ENCODE results near the gene TCOF1.

The TCOF1 gene

DNA sequence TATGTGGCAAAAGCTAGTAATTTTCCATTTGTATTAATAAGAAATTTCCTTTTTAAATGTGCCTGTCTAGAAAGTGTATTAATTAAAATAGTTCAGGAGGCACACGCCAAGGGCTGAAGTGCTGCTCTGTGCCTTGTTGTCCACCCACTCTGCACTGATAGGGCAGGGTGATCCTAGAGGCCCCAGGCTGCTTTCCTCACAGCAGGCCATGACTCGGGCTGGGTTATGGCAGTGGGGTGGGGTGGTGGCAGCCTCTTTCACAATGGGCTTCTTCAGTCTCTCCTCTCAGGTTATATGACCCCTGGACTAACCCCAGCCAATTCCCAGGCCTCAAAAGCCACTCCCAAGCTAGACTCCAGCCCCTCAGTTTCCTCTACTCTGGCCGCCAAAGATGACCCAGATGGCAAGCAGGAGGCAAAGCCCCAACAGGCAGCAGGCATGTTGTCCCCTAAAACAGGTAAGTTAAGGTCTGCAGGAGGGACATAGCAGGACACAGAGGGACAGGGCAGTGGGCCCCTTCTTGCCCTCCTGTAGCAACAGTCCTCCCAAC, 35.7 kb downstream of the TCOF1 start:
- no peak for DNase-seq

DNA sequence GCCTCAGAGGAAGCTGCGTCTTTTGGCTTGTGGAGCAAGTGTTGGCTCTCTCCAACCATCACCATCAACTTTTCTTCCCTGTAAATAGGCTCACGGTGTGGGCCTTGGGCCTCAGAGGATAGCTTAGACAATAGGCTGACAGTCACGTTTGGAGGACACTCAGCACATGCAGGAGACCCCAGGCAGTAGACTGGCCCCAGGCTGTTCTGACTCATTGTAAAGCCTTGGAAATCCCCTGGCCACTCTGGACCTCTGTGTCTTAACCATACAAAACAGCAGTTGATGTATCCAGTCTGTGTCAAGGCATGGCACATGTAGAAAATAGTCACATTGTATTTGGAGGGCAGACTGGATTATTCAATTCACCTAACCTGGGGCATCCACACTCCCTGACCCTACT, 36.6 kb downstream of the TCOF1 start:
- DNase-seq: no peak

DNA sequence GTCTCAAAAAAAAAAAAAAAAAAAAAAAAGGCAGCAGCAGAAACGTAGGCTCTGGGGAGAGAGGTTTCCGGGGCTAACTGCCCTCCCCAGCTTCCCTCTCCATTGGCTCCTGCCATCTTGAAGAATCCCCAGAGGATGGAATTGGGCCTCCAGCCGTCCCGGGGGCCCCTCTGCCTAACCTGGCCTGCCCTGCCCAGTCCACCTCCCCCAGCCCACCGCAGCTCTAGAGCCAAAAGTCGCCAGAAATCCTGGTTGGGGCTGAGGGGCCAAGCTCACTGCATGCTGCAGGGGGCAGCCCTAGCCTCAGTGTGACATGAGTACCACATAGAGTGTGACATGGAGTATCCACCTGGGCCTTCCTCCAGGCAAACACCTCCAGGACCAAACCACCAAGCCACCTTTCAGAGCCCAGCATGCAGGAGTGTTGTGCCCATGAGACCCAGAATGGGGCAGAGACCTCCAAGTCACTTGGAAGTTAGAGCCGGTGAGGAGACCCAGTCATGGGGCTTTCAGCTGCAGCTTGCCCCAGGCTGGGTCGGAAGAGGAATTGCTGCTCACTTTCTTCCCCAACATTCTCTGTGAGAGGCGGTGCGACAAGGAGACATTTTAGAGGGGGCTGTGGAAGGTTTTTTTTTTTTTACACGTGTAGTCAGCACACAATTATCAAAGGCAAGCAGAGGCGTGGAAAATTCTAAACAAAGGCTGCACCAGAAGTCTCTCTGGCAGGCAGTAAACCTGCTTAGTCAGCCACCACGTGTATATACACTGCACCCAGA, 37.6 kb downstream of the TCOF1 start:
- DNase-seq: no peak

DNA sequence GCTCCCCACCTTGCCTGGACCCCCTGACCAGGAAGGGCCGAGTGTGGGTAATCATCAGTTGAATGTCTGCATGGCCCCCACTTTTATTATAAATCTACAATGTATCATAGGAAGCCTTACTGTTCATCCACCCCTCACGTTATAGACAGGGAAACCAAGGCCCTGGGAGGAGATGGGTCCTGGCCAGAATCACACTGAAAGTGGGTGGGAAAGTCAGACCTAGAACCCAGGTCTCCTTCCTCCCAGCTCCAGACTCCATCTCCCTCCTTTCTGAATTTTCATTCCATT, 38.1 kb downstream of the TCOF1 start:
- DNase-seq: no peak

DNA sequence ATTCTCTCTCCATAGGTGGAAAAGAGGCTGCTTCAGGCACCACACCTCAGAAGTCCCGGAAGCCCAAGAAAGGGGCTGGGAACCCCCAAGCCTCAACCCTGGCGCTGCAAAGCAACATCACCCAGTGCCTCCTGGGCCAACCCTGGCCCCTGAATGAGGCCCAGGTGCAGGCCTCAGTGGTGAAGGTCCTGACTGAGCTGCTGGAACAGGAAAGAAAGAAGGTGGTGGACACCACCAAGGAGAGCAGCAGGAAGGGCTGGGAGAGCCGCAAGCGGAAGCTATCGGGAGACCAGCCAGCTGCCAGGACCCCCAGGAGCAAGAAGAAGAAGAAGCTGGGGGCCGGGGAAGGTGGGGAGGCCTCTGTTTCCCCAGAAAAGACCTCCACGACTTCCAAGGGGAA, 38.8 kb downstream of the TCOF1 start:
- no peak for DNase-seq

DNA sequence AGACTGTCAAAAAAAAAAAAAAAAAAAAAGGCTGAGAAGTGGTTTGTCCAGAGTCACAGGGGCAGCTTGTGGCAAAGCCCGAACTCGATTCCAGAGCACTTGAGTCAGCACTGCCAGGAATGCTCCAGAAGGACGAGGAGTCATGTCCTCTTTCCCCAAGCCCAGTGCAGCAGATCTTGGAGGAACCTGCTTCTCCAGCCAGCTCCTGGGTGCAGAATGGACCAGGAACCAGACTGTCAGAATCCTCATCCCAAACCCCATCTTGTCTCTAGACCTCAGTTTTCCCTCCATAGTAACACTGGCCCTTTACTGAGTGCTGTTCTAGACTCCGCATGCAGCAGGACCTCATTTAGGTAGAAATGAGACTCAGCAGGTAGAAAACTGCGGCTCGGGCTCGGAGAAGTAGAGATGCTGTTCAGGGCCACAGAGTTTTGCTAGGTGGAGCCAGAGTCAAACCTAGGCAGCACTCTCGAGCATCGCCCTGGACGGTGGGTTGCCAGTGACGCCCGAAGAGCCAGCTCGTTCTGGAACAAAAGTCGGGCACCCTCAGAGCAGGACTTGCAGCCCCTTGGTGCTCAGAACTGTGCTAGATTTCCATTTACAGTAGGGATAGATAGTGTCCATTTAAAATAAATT, 39.8 kb downstream of the TCOF1 start:
- DNase-seq: no peak

DNA sequence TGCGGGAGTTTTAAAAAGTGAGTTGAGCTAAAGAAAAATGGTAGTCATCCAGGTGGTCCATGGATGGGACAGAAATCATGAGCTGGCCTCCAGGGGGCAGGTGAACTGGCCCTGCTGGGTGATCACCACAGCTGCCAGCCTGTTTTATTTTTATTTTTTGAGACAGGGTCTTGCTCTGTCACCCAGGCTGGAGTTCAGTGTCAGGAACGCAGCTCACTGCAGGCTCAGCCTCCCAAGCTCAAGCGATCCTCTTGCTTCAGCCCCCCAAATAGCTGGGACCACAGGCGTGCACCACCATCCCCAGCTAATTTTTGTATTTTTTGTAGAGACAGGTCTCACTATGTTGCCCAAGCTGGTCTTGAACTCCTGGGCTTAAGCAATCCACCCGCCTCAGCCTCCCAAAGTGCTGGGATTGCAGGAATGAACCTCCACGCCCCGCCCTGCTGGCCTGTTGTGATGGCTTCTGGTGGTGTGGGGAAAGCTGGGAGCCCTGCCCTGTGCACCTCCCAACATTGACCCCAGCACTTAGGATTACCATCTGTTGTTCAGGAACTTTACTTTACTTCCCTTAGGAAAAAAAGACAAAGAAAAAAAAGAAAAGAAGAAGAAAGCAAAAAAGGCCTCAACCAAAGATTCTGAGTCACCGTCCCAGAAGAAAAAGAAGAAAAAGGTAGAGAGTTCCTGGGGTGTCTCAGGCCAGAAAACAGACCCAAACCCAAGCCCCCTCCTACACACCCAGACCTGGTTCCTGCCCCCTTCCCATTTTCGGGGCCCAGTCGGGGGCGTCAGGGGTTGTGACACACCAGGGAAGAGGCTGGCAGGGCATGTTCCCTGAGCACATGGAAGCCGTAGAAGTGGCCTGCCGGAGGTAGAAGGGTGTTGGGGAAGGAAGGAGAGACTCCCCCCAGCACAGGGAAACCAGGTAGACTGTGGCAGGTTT, 40.6 kb downstream of the TCOF1 start:
- no peak for DNase-seq

DNA sequence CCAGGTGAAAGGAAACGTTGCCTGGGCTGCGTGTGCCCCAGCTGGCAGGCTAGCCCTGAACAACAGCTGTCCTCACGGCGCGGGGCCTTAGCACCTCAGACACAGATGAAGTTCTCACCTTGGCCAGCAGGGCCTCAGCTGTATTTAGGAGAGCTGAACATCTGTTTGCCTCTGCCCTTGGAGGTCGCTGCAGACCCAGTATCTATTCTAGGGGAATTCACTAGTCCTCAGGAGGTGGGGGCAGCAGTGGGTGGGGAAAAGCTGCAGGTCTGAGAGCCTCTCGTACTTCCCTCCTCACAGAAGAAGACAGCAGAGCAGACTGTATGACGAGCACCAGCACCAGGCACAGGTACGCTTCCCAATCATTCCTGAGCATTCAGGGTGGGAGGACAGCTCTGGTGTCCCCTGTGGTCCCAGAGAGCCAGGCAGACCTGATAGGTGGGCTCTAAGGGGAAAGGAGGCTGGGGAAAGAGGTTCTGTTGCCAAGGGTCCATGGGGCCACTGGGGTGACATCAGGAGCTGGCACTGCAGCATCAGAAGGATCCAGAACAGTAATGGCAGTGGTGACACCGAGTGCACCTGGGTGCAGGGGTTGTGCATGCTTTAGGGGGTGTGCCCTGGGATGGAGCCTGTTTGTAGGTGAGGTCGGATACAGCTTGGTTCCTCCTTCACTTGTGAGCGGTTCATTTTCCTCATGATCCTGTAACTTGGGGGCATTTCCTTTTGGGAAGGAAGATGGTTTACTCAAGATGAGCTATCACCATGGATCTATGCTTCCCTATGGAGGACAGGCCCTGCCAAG, 41.4 kb downstream of the TCOF1 start:
- no peak for DNase-seq

DNA sequence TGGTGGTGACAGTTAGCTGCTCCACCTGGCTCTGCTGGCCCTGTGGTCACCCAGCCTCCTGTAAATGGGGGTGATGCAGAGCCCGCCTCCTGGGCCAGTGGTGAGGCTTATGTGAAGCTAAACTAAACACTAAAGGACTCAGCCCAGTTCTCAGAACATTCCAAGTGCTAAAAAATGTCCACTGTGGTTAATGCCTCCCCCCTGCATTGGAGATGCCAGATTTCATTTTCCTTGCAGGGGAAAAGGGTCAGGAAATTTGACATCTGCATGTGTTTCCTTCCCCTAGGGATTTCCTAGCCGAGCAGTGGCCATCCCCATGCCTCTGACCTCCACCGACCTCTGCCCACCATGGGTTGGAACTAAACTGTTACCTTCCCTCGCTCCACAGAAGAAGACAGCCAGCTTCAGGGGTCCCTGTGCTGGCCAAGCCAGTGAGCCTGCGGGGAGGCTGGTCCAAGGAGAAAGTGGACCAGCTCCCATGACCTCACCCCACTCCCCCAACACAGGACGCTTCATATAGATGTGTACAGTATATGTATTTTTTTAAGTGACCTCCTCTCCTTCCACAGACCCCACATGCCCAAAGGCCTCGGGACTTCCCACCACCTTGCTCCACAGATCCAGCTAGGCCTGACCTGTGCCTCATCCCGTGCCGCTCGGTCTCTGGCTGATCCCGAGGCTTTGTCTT, 42.2 kb downstream of the TCOF1 start:
- no peak for DNase-seq

DNA sequence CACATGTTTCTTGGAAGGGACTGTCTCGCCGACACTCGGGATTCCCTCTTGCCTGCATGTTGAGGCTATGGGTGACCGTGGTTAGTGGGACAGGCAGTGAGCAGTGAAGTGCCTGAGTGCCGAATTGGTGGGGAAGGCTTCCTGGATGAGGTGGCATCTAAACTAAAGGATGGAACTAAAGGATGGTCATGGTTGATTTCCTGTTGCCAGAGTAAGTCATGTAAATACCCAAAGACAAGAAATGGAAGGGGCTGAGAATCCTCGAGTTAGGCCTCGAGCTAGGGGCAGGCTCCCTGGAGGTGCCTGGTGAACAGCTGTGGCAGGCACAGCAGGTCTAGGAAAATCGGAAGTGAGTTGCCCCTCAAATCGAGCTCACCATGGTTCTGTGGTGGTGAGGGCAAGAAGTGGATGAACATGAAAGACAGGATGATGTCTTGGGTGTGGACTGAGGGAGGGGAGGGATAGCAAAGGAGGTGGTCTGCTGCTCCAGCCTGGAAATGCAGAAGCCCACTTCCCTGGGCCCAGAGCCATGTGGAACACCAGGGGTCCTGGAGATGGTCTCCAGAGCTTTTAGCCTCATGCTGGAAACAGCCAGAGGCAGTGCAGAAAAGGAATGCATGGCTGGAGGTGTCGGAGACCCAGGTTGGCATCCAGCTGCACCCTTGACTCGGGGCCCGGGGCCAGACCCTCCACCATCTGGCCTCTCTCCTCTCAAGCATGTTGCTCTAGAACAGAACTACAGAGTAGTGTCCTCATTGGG, 43.0 kb downstream of the TCOF1 start:
- no peak for DNase-seq

DNA sequence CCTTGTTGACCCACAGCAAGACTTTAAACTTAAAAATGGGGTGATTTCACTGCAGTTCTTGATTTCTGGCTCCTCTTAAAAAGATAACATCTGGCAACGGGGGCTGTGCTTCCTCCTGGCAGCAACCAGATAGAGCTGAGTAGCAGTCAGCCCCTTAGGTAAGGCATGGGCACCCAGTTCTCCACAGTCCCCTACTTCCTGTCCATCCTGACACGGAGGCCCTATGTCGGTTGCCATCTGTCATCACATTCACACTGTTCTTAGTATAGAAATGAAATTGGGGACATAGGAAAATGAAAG, 43.5 kb downstream of the TCOF1 start:
- no peak for DNase-seq

DNA sequence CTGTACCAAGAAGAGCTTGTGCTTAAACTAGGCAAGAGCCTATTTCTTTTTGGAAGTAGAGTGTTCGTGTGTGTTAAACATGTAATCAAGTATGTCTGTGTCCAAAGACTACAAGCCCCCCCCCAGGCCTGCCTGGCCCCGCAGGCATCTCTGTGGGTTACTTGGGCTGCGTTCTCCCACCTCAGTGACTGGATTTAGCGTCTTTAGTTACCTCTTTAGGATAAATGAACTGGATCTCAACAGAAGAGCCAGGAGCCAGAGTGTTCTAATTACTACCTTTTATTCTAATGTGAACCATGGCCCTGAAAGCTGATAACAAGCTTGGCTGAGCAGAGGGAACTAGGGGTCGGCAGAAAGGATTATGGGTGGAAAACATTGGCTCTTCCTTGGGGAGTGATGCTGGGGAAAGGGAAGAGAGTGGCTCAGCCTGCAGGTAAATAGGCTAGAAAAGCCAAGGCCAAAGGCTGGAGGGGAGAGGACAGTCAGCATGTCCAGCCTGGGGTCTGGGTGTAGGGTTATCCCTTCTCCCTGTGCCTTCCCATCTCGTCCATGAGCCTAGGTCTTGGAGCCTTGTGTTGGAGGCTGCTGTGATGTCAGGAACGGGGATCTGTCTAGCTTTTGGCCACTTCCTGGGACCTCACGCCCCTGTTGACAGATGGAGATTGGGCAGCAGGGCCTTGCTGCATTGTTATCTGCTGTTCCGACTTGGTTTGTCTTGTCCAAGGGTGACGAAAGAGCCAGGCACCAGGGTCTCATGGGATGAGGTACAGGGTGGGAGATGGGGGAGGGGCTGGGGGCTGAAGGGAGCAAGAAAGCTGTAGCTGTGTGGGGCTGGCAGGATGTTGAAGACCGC, 44.1 kb downstream of the TCOF1 start:
- DNase-seq: no peak

DNA sequence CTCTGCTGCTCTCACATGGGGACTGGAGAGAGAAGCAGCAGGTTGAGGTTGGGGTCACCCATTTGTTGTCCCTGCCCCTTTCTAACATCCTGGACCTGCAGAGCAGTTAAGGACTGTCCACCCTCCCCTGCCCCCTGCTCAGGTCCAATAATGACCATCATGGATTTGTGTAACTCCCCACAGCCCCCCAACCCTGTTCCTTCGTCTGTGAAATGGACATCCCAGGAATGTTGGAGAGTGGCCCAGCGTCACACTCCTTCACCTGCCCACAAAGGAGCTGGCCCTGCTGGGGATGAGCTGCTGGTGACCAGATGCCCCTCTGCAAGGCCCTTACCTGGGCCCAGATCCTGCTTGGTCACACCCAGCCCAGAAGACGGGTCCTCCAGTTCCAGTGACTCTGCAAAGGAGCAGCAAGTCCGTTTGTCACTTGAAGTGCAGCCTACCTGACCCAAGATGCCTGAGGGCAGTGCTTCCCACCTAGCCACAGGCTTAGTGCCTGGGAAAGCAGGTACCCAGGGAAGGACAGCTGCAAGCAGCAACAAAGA, 44.8 kb downstream of the TCOF1 start:
- DNase-seq: no peak

DNA sequence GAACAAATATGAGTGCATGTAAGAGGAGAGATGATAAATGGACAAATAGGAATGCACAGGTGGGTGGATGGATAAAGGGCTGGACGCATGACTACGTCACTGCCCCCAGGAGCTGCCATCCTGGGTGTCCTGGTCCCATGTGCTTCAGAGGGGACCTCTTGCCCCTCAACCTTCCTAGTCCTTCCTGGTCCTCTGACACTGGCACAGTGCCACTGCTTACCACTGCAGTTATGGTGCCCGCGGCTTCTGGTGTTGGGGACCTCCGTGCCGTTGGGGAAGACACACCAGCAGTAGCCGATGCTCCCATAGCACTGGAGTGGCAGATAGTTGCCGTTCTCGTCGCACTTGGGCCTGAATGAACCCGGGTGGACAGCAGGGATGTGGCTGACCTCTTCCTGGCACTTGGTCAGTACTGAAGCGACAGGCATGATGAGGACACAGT, 45.4 kb downstream of the TCOF1 start:
- DNase-seq: no peak

DNA sequence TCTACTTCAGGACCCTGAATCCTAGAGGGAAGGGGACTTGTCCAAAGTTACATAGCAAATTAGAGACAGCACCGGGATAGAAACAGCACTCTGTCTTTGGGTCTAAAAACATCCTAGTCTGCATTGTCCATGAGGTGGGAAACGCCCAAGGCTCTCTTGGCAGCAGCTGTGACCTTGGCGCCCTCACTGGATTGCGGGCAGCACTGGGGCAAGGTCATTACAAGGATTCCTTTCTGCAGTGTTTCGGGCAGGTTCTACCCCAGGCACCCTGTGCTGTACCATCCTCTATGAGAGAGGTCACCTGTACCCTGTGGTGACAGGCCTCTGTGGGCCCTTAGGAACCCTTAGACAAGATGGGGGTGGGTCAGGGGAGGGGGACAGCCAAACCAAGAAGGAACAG, 46.6 kb downstream of the TCOF1 start:
- DNase-seq: no peak

DNA sequence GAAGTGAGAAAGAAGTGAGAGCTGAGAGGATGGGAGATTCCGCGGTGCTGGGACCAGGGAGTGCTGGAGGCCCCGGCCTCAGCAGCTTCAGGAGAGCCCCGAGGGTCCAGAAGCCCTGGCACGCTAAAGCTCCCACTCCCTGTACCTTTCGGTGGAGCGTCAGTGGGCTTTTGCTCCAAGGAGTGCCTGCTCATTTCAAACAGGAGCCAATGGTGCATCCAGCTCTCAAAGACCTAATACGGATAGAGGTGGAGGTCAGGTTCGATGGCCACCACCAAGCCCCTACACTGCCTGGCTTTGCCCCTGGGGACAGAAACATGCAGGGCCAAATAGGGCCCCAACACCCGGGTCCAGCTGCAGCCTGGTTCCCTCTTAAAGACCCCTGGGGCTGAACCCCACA, 47.0 kb downstream of the TCOF1 start:
- no peak for DNase-seq

DNA sequence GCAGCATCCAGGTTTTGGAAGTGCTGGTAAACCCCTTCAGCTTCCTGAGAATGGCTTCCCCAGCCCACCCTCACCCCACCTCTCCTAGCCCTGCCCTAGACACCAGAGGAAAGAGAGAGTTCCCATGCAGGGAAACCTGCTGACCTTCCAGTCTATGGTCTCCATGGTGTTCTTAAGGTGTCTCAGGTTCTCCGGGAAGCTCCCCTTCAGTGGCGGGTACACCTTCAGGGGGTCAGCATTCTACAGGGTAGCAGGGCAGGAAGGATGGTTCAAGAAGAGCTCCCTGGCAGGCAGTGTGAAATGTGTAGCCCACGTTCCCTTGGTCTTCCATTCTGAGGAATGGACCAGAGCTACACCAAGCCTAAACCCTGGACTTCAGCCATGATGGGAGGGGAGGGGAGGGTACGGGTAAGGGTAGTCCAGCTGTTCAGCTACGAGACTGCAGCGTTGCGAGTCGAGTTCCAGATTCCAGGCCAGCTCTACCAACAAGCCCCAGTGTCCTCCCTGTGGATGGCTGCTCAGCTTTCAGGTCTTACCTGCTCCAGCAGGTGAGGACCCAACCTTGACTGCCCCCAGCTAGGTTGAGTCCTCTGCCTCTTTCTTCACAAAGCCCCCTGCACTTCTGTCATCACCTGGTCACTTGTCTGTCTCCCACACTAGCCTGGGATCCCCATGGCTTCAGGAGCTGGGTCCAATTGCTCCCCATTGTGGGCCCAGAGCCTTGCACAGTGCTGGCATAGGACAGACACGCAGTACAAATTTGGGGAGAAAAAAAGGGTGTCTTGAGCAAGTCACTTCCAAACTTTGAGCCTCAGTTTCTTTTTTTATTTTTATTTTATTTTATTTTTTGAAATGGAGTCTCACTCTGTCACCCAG, 47.7 kb downstream of the TCOF1 start:
- DNase-seq: no peak

DNA sequence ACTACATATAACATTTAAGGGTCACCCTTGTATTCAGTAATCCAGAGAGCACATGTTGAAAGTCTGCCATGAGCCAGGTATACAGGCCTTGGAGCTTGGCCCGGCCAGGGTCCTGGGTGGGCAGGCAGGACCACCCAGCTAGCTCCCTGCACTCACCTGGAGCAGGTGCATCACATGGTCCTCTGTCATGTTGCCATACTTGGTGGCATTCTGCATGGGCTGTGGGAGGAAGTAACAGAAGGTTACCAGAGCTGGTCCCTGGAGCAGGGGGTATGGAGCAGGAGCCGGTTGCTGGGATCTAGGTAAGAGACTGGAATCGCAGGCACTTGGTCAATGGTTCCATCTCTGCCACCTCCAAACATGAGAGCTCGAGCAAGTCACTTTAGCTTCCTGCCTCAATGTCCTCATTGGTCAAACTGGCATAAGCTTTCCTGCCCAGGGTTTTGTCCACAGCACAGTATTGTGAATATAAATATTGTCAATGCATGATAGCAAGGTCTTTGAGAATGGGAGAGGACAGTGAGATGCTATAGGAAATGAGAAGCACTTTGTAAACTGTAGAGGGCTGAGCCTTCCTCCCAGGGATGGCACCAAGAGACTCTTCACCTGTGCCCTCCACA, 48.7 kb downstream of the TCOF1 start:
- no peak for DNase-seq

DNA sequence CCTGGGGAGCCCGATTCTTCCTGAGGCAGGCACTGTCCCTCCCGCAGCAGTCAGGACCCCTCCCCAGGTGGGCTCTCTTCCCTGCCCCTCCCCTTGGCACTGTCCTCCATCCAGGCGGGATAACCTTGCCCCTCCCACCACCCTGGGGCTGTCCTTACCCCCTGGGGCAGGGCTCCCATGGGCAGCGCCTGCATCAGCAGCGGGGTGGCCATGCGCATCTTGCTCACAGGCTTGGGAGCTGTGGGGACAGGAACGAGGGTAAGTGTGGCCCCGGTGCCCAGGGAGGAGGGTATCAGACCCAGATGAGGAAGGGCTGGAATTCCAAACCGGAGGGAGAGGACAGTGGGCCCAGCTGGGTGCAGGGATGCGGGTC, 49.2 kb downstream of the TCOF1 start:
- no peak for DNase-seq
